Activated CD8-positive, alpha-beta T cell treated with anti-CD3 and anti-CD28 coated beads for 36 hours (primary cell): ENCODE results near the gene CASTOR1. TPM values are rescaled to one million over a fixed set of nuclear protein-coding genes. Genes with fewer than 3 reads are reported as not detected.
A peak's percentile ranks its signal among the peaks of the same experiment; 100 is the strongest.

Experiments
- ATAC-seq: fragments of 200-7000 bp; cut with Tn5 transposase; one replicate; pipeline ENCODE4 v1.10.0; 2021; ENCODE audit warnings: mild to moderate bottlenecking, moderate library complexity
- CTCF ChIA-PET: fragments of 350-600 bp; sonication (Branson Sonifier 250); formaldehyde crosslinking; loops from one replicate; lab custom pipeline; 2021; ENCODE audit warnings: antibody characterized with exemption; lab: Charles Lee
- POLR2A ChIA-PET: fragments of 350-600 bp; sonication (Branson Sonifier 250); formaldehyde crosslinking; loops from one replicate; lab custom pipeline; 2021; ENCODE audit warnings: antibody characterized with exemption; lab: Charles Lee
- DNase-seq: peaks from one replicate; pipeline ENCODE4 v3.0.0-alpha.2; 2020
- H3K27ac Mint-ChIP-seq: one replicate; pipeline ENCODE4 v1.8.0; 2021; ENCODE audit warnings: mild to moderate bottlenecking, mixed read lengths
- H3K27me3 Mint-ChIP-seq: one replicate; pipeline ENCODE4 v1.8.0; 2021; ENCODE audit warnings: mixed read lengths
- H3K36me3 Mint-ChIP-seq: one replicate; pipeline ENCODE4 v1.8.0; 2021; ENCODE audit warnings: low read depth, mixed read lengths
- H3K4me1 Mint-ChIP-seq: one replicate; pipeline ENCODE4 v1.8.0; 2021; ENCODE audit warnings: low read depth, mixed read lengths
- H3K4me3 Mint-ChIP-seq: one replicate; pipeline ENCODE4 v1.8.0; 2021; ENCODE audit warnings: mild to moderate bottlenecking, moderate library complexity, mixed read lengths
- H3K9me3 Mint-ChIP-seq: one replicate; pipeline ENCODE4 v1.8.0; 2021; ENCODE audit warnings: mixed read lengths
- intact Hi-C: fragments of 100-400 bp; cut with micrococcal nuclease; formaldehyde crosslinking; loops from one replicate; pipeline ENCODE4 v1.10.0; 2022
- total RNA-seq, 2 experiments: library from RNA; stranded (reverse); gene quantifications; one replicate each; pipeline ENCODE4 v1.2.3, GENCODE V29; 2021
- TF ChIP-seq, protein P1 (sequence below): fragments of 200-600 bp; IDR thresholded peaks from one replicate; pipeline ENCODE4 v1.8.0; 2022; ENCODE audit warnings: antibody characterized with exemption, mild to moderate bottlenecking

CASTOR1 gene
- total RNA-seq, 2 experiments from 2014 or later, result 4.2 to 5.1 TPM

DNA sequence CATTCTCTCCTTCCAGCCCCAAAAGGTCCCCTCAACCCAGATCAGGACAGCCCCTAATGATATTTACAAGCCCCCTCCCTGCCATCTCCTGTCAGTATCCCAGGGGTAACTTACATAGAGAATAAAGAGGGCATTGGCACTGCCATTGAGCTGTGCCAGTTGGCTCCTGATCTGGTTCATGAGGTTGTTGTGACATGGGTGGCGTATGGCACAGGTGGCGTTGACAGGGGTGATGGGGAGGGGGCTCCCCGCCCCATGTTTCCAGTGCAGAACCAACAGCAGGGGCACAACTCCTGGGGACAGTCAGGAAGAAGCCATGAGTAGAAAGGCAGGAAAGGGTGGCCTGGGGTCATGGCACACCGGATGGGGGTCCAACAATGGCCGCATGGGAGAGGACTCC, 44.7 kb downstream of the CASTOR1 start:
- Mint-ChIP-seq H3K9me3 (no peaks in the 10 kb centered on the region), H3K4me1 (peaks cover 50% of the 10 kb centered on the region), H3K27me3 (peaks cover 1% of the 10 kb centered on the region), H3K4me3 (peak overlapping the region; percentile 97), H3K36me3 (peaks cover 54% of the 10 kb centered on the region), H3K27ac (peak overlapping the region; percentile 94)
- TF ChIP-seq, protein P1, sequence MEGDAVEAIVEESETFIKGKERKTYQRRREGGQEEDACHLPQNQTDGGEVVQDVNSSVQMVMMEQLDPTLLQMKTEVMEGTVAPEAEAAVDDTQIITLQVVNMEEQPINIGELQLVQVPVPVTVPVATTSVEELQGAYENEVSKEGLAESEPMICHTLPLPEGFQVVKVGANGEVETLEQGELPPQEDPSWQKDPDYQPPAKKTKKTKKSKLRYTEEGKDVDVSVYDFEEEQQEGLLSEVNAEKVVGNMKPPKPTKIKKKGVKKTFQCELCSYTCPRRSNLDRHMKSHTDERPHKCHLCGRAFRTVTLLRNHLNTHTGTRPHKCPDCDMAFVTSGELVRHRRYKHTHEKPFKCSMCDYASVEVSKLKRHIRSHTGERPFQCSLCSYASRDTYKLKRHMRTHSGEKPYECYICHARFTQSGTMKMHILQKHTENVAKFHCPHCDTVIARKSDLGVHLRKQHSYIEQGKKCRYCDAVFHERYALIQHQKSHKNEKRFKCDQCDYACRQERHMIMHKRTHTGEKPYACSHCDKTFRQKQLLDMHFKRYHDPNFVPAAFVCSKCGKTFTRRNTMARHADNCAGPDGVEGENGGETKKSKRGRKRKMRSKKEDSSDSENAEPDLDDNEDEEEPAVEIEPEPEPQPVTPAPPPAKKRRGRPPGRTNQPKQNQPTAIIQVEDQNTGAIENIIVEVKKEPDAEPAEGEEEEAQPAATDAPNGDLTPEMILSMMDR, result no peak
- ATAC-seq, result no peak
- intact Hi-C loops, result loop anchor here (5.0 kb wide), 1 partner anchor 67 kb away; no protein-coding TSS in a partner anchor
- CTCF ChIA-PET, result interaction anchor here (3.6 kb wide), 1 partner anchor 137 kb away, joined by 10 read pairs; no protein-coding TSS in a partner anchor
- no peak for DNase-seq
- POLR2A ChIA-PET, result interaction anchor here (0.6 to 4.3 kb wide), 3 partner anchors 8 to 130 kb away, joined by 3 to 20 read pairs (median 7); no protein-coding TSS in a partner anchor

DNA sequence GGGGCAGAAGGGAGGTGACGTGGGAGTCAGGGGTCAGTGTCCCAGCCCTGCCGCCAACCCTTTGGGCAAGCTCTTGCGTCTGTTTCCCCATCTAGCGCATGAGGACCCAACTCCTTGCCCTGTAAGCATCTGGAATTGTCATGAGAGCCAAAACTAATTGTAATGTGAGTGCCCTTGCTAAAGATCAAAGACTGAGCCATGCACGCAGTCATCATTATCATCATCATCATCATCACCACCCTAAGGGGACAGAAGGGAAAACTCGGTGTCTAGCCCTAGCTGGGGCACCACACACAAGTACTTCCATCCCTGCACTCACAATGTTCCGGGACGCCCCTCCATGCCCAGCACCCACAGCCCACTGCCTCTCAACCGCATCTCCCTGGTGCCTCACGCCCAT, 45.2 kb downstream of the CASTOR1 start:
- CTCF ChIA-PET, result interaction anchor here (1.0 to 3.6 kb wide), 2 partner anchors 47 to 136 kb away, joined by 4 to 10 read pairs; no protein-coding TSS in a partner anchor
- Mint-ChIP-seq H3K27ac (peak overlapping the region; percentile 94), H3K9me3 (no peaks in the 10 kb centered on the region), H3K4me3 (peak overlapping the region; percentile 97), H3K36me3 (peaks cover 54% of the 10 kb centered on the region), H3K27me3 (peaks cover 1% of the 10 kb centered on the region), H3K4me1 (peaks cover 46% of the 10 kb centered on the region)
- DNase-seq (no peak), ATAC-seq (no peak)
- POLR2A ChIA-PET, result interaction anchor here (4.3 kb wide), 1 partner anchor 8 kb away, joined by 20 read pairs; no protein-coding TSS in a partner anchor
- TF ChIP-seq, protein P1, result no peak
- intact Hi-C loops, result no loop called here

DNA sequence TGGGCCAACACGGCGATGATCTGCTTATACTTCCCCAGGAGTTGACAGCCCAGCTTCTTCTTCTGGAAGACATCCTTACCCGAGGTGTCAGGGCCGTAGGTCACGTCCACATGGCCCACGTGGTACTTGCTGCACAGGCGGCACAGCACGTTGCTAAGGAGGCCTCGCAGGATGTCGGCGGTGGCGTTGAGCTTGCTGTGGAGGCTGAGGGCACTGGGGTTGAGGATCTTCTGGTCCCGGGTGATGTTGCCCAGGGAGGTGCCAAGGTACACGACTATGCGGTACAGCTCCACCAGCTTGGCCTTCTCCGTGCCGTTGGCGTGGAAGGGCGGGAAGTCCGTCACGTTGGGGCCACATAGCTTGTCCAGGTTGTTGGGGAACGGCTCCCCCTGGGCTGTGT, 45.6 kb downstream of the CASTOR1 start:
- intact Hi-C loops, result no loop called here
- CTCF ChIA-PET, result interaction anchor here (1.0 to 3.6 kb wide), 2 partner anchors 48 to 136 kb away, joined by 4 to 10 read pairs; no protein-coding TSS in a partner anchor
- peaks cover 45% of the 10 kb centered on the region for H3K4me1 Mint-ChIP-seq
- ATAC-seq (no peak), DNase-seq (no peak)
- no peaks in the 10 kb centered on the region for H3K9me3 Mint-ChIP-seq
- TF ChIP-seq, protein P1, result no peak
- peaks cover 1% of the 10 kb centered on the region for H3K27me3 Mint-ChIP-seq
- H3K27ac Mint-ChIP-seq, result peak overlapping the region; percentile 94
- peak overlapping the region; percentile 97 for H3K4me3 Mint-ChIP-seq
- POLR2A ChIA-PET, result interaction anchor here (4.3 kb wide), 1 partner anchor 7 kb away, joined by 20 read pairs; no protein-coding TSS in a partner anchor
- H3K36me3 Mint-ChIP-seq, result peaks cover 54% of the 10 kb centered on the region

DNA sequence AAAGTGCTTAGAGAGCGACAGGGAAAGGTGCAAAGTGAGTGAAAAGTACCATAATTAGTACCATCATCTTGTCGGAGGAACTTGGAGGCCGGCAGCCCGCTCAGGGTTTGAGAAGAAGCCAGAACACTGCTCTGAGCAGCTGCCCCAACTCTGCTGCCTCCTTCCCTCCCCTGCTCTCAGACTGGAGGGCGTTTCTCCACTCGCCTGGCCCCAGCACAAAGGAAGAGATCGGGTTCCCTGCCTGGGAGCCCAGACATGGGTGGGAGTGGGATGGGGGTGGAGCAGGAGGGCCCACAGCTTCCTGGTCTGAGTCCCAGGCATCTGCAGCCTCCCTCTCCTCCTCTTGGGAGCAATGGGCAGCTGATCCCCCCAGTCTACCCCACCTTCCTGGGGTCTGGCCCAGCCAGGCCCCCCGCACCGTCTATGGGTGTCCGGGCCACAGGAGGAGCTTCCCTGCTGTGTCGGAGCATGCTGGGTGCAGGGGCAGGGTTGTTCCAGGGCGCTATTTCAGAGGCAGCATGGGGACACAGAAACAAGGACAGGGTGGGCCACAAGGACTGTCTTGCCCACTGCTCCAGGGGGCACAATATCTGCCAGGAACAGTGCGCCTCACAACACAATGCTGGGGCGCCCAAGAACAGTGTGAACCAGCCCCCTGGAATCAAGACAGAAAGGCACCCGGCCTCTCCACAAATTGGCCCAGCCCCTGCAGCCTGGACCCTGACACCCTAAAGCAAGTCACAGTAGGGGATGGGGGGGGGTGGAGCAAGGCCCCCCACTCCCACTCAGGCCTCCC, 47.5 kb downstream of the CASTOR1 start:
- DNase-seq (no peak), ATAC-seq (no peak)
- no peaks in the 10 kb centered on the region for H3K27me3 Mint-ChIP-seq
- H3K4me3 Mint-ChIP-seq, result peak overlapping the region; percentile 97
- peak overlapping the region; percentile 38 for H3K27ac Mint-ChIP-seq
- ChIA-PET CTCF (no interaction called here), POLR2A (interaction anchor here (1.0 to 1.3 kb wide), 3 partner anchors 15 to 45 kb away, joined by 3 to 4 read pairs (median 3); no protein-coding TSS in a partner anchor)
- intact Hi-C loops, result no loop called here
- H3K9me3 Mint-ChIP-seq, result no peaks in the 10 kb centered on the region
- TF ChIP-seq, protein P1, result no peak
- H3K4me1 Mint-ChIP-seq, result peaks cover 26% of the 10 kb centered on the region
- peaks cover 54% of the 10 kb centered on the region for H3K36me3 Mint-ChIP-seq
